Heart left ventricle (tissue), 13 donors: ENCODE measurements around the gene DCTN5.

ENCODE experiments used
- CTCF ChIP-seq, 12 donors: fragments of 200-600 bp; sonication (generic) in 4 of 12; IDR thresholded peaks; one replicate each; pipeline versions ENCODE4 v1.5.0 to v1.8.0; 2018 to 2022; ENCODE audit warnings: antibody characterized with exemption in 12 of 12, mild to moderate bottlenecking in 5 of 12
- POLR2A ChIP-seq, 2 donors: fragments of 450-650 bp; IDR thresholded peaks; one replicate each; pipeline ENCODE4 v1.6.1; 2017; ENCODE audit warnings: antibody characterized with exemption in 2 of 2, mild to moderate bottlenecking in 2 of 2, moderate library complexity in 2 of 2
- donor health status: ischemic (EF 13 %, LVEDD 7.1; RV severe dilation, severe dysfunction).
- donor health status: DM: no; HTN: yes; CAD: no.
- donor health status: DM: no; HTN: no; CAD: no.
- donor health status: ischemic (EF 25% LVEDD 6.9; RV normal size, moderate dysfunction).
- donor health status: ischemic (EF 25% LVEDD 5.7; RV mildly dilated, moderate dysfunction).
- donor health status: ischemic (EF 35%, LVEDD 5.7; RV mildly dilated, moderate dysfunction).
- donor health status: nonischemic (EF 11% LVEDD 7.7; RV severe dilation, severe dysfunction).
- donor health status: DM: yes; HTN: yes; CAD: no.
- donor health status: PGD.
- donor health status: ischemic (EF 29% LVEDD 5.4; RV normal size, mild dysfunction).
- donor health status: nonischemic (EF 23%, LVEDD 6.1; RV moderate dilation, normal function).

- TF ChIP-seq CTCF (IDR thresholded peaks at IDR 0.05) (no peak), POLR2A (IDR thresholded peaks at IDR 0.05) (no peak)
These were observed 5.3 kb upstream of the DCTN5 start for GRCh38 chr16:23635958-23636357.
